Measurements from ENCODE around the gene GPR108. TPM values are rescaled to one million over a fixed set of nuclear protein-coding genes. Genes with fewer than 3 reads are reported as not detected.

GPR108 gene
- total RNA-seq, 4 donors from 2014 or later, result 22.6 to 40.3 (median 32.3) TPM

GRCh38 chr19:6700586-6701316, 36.6 kb downstream of the GPR108 start:
- DNase-seq (no peak), ATAC-seq (no peak)
- Histone ChIP-seq H3K36me3 (no peaks in the 10 kb centered on the region), H3K4me3 (no peak overlapping the region), H3K27me3 (no peaks in the 10 kb centered on the region), H3K9me3 (no peaks in the 10 kb centered on the region), H3K27ac (no peak overlapping the region), H3K4me1 (no peaks in the 10 kb centered on the region)
- in situ Hi-C loops (cut with MboI; ENCODE audit: low sequenced_read_pairs in 4 of 4) (no loop called here), intact Hi-C loops (cut with DNase I; ENCODE audit: low total_unique reads) (no loop called here)
- TF ChIP-seq POLR2A (IDR thresholded peaks at IDR 0.05) (no peak), CTCF (IDR thresholded peaks at IDR 0.05 in 4 of 5, conservative IDR thresholded peaks at IDR 0.05 in 1 of 5) (no peak)

GRCh38 chr19:6699935-6700334, 37.4 kb downstream of the GPR108 start:
- in situ Hi-C loops (cut with MboI; ENCODE audit: low sequenced_read_pairs in 4 of 4) (no loop called here), intact Hi-C loops (cut with DNase I; ENCODE audit: low total_unique reads) (no loop called here)
- Histone ChIP-seq H3K4me1 (no peaks in the 10 kb centered on the region), H3K9me3 (no peaks in the 10 kb centered on the region), H3K27ac (no peak overlapping the region), H3K36me3 (no peaks in the 10 kb centered on the region), H3K27me3 (no peaks in the 10 kb centered on the region), H3K4me3 (no peak overlapping the region)
- TF ChIP-seq POLR2A (IDR thresholded peaks at IDR 0.05), result no peak
- TF ChIP-seq CTCF (IDR thresholded peaks at IDR 0.05 in 4 of 5, conservative IDR thresholded peaks at IDR 0.05 in 1 of 5), result no peak
- DNase-seq (no peak), ATAC-seq (no peak)

- no peak overlapping the region for H3K27ac ChIP-seq
- H3K4me1 ChIP-seq, result no peaks in the 10 kb centered on the region
- no peak for ATAC-seq
- in situ Hi-C loops (cut with MboI; ENCODE audit: low sequenced_read_pairs in 4 of 4), result no loop called here
- H3K4me3 ChIP-seq, result no peak overlapping the region
- H3K9me3 ChIP-seq, result no peaks in the 10 kb centered on the region
- DNase-seq, result no peak
- TF ChIP-seq CTCF (IDR thresholded peaks at IDR 0.05 in 4 of 5, conservative IDR thresholded peaks at IDR 0.05 in 1 of 5) (no peak), POLR2A (IDR thresholded peaks at IDR 0.05) (no peak)
- intact Hi-C loops (cut with DNase I; ENCODE audit: low total_unique reads), result no loop called here
- no peaks in the 10 kb centered on the region for H3K36me3 ChIP-seq
- H3K27me3 ChIP-seq, result no peaks in the 10 kb centered on the region
Observed at GRCh38 chr19:6697291-6697690, 40.1 kb downstream of the GPR108 start.

- no peak overlapping the region for H3K4me3 ChIP-seq
- H3K27ac ChIP-seq, result no peak overlapping the region
- intact Hi-C loops (cut with DNase I; ENCODE audit: low total_unique reads) (no loop called here), in situ Hi-C loops (cut with MboI; ENCODE audit: low sequenced_read_pairs in 4 of 4) (no loop called here)
- no peaks in the 10 kb centered on the region for H3K4me1 ChIP-seq
- no peak for TF ChIP-seq CTCF (IDR thresholded peaks at IDR 0.05 in 4 of 5, conservative IDR thresholded peaks at IDR 0.05 in 1 of 5)
- no peak for TF ChIP-seq POLR2A (IDR thresholded peaks at IDR 0.05)
- no peak for ATAC-seq
- DNase-seq, result no peak
- no peaks in the 10 kb centered on the region for H3K9me3 ChIP-seq
- no peaks in the 10 kb centered on the region for H3K27me3 ChIP-seq
- H3K36me3 ChIP-seq, result no peaks in the 10 kb centered on the region
Observed at GRCh38 chr19:6696239-6696820, 41.0 kb downstream of the GPR108 start.

Data from gastrocnemius medialis (tissue), 4 donors.